GM21737 (cell line): ENCODE results near the gene MSMO1.
A peak's percentile ranks its signal among the peaks of the same experiment; 100 is the strongest.

Source experiments
- ATAC-seq: cut with Tn5 transposase; IDR thresholded peaks from one replicate; pipeline ENCODE4 v1.9.1; 2021; ENCODE audit warnings: mild to moderate bottlenecking, moderate library complexity; ENCODE audit not compliant: unreplicated experiment

Gene MSMO1

GRCh38 chr4:165359506-165359905 lies 32.0 kb downstream of the MSMO1 start:
- ATAC-seq = no peak

GRCh38 chr4:165360041-165360695 lies 32.7 kb downstream of the MSMO1 start:
- no peak for ATAC-seq

GRCh38 chr4:165360985-165361670 lies 33.7 kb downstream of the MSMO1 start:
- no peak for ATAC-seq

- no peak for ATAC-seq
Measured at GRCh38 chr4:165361810-165362209, 34.3 kb downstream of the MSMO1 start.

- no peak for ATAC-seq
Measured at GRCh38 chr4:165364452-165365080, 37.1 kb downstream of the MSMO1 start.

GRCh38 chr4:165367040-165367439 lies 39.6 kb downstream of the MSMO1 start:
- no peak for ATAC-seq

GRCh38 chr4:165368114-165368513 lies 40.6 kb downstream of the MSMO1 start:
- no peak for ATAC-seq

GRCh38 chr4:165368567-165368966 lies 41.1 kb downstream of the MSMO1 start:
- ATAC-seq = no peak

- ATAC-seq = no peak
Measured at GRCh38 chr4:165369522-165369921, 42.1 kb downstream of the MSMO1 start.

- ATAC-seq = no peak
Measured at GRCh38 chr4:165370530-165370929, 43.1 kb downstream of the MSMO1 start.

- ATAC-seq = no peak
Measured at GRCh38 chr4:165375465-165375864, 48.0 kb downstream of the MSMO1 start.

- ATAC-seq = no peak
Measured at GRCh38 chr4:165378398-165378744, 50.9 kb downstream of the MSMO1 start.

- peak; percentile 87 for ATAC-seq
Measured at GRCh38 chr4:165378745-165379677, 51.5 kb downstream of the MSMO1 start, which contains the start of gene CPE. Gene CPE (plus strand): TSS chr4:165379008. CDS start chr4:165379222, 214 bp downstream.

- no peak for ATAC-seq
Measured at GRCh38 chr4:165379678-165380064, 52.2 kb downstream of the MSMO1 start.

GRCh38 chr4:165380805-165381204 lies 53.3 kb downstream of the MSMO1 start:
- no peak for ATAC-seq

GRCh38 chr4:165381821-165382373 lies 54.4 kb downstream of the MSMO1 start:
- no peak for ATAC-seq

GRCh38 chr4:165382640-165383039 lies 55.2 kb downstream of the MSMO1 start:
- ATAC-seq = no peak

GRCh38 chr4:165383591-165384073 lies 56.2 kb downstream of the MSMO1 start:
- ATAC-seq = no peak

- ATAC-seq = no peak
Measured at GRCh38 chr4:165384186-165384585, 56.7 kb downstream of the MSMO1 start.

- no peak for ATAC-seq
Measured at GRCh38 chr4:165384598-165384997, 57.1 kb downstream of the MSMO1 start.

- ATAC-seq = no peak
Measured at GRCh38 chr4:165385126-165385525, 57.7 kb downstream of the MSMO1 start.
